Occipital lobe (tissue), 2 donors: Measurements from ENCODE around the gene GAD2. TPM values are rescaled to one million over a fixed set of nuclear protein-coding genes. Genes with fewer than 3 reads are reported as not detected.
"Not testable (repeated sequence)": the region's sequence is repeated elsewhere in the genome, so short reads cannot be mapped to it uniquely, and the experiment has no call there.

Experiments
- DNase-seq: peaks from one replicate; lab custom pipeline; 2025; lab: John Stamatoyannopoulos, UW
- total RNA-seq: library from RNA; depleted of rRNA; stranded (reverse); fragments of >200 nt; gene quantifications from one replicate; pipeline ENCODE4 v1.2.3, GENCODE V29; 2014

Gene GAD2
- total RNA-seq, 1 donor from 2014 or later: 9.7 TPM

- no peak for DNase-seq
These were observed 97.9 kb downstream of the GAD2 start for GRCh38 chr10:26314265-26315013.

DNA sequence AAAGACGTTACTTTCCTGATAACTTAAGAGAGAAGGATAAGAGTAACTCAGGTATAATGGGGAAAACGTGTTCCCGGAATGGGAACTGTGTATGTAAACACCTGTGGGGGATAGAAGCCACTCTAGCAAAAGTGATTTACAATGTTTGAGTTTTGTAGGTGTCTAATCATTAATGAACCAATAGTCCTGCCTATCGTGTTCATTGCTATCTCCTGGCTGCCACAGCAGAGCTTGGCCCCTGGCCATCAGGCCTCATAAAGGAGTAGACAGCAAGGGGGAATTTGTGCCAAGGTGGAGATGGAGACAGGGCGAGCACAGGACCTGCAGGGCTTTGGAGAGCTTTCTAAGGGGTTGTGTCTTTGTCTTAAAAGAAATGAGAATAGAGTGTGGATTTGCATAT is 102.1 kb downstream of the GAD2 start:
- no peak for DNase-seq

DNA sequence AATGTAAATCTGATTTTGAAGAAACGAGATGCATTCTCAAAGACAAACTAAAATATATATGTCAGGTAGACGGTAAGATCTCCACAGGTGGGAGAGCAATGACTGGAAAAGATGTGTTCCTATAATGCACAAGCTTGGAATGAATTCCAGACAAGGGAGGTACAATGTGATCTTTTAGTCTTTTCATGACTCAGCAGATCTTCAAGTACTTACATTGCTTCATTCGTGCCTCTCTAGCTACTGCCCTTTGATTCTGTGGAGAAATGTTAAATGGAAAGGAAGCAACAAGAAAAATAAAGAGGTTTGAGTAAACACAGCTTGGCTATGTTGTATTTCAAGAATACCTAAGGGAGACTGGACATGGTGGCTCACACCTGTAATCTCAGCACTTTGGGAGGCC is 106.6 kb downstream of the GAD2 start:
- no peak for DNase-seq

- DNase-seq: no peak
These were observed 110.3 kb downstream of the GAD2 start for GRCh38 chr10:26326851-26327250.

- no peak for DNase-seq
These were observed 111.2 kb downstream of the GAD2 start for GRCh38 chr10:26327811-26328210.

DNA sequence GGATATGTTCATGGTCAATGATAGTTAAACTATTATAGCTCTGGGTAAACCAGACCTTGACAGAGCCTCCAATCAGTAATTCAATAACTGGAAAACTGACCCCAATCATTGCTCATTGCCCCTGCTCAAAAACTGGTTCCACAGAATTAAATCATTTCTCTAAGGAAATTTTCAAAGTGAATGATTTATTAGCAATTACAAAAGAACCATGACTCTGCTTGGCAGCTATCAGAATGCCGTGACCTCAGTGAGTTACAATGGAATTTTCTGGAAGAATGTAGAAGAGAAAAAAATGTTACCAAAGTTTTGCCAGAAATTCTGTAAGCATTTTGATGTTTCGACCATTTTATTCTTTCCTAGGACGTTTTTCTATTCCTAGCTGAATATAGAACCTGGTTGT is 114.8 kb downstream of the GAD2 start:
- no peak for DNase-seq

GRCh38 chr10:26334232-26334931 is 117.8 kb downstream of the GAD2 start:
- DNase-seq: no peak

DNA sequence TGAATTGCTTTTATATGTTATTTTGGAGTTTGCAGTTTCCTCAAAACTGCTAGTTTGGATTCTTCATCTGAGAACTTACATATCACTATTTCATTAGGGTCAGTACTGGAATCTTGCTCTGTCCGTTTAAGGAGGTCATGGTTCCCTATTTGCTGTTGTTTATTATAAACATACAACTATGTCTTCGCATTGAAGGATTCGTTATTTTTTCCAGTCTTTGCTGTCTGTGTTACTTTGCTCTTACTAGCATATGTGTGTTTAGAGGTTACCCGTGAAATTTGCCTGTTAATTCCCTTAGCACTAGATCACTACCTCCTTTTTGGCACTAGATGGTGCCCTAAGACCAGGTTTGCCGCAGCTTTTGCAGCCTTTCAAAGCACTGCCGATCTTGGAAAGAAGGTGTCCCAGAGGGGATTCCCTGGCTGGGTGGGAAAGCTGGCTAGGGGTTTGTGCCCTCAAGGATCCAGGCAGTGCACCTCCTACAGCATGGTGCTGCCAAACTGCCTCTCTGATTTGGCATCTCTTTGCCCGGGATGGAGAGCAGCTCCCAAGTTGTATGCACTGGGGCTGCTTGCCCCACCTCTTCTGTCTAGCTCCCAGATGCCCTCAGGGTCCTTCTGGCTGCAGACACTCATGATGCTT is 118.5 kb downstream of the GAD2 start:
- DNase-seq: peak; percentile 34

- no peak for DNase-seq
These were observed 119.1 kb downstream of the GAD2 start for GRCh38 chr10:26335574-26336093.

- no peak for DNase-seq
These were observed 120.4 kb downstream of the GAD2 start for GRCh38 chr10:26336979-26337378.

- no peak for DNase-seq
These were observed 125.1 kb downstream of the GAD2 start for GRCh38 chr10:26341701-26342100.

- not testable (repeated sequence) for DNase-seq
These were observed 132.3 kb downstream of the GAD2 start for GRCh38 chr10:26348821-26349417.

Other genes with a start within 250 kb of the GAD2 start
- 0.94 TPM for gene APBB1IP, start 221.6 kb downstream of the GAD2 start, total RNA-seq